Ramos (cell line): ENCODE data around the gene TMEM225.
"Not testable (repeated sequence)": the region's sequence is repeated elsewhere in the genome, so short reads cannot be mapped to it uniquely, and the experiment has no call there.

ENCODE experiments used
- in situ Hi-C: fragments of 300-500 bp; cut with MboI; formaldehyde crosslinking; loops from one replicate; pipeline ENCODE4 v1.14.3; 2022; ENCODE audit warnings: low sequenced_read_pairs; ENCODE audit not compliant: unreplicated experiment

Gene TMEM225

DNA sequence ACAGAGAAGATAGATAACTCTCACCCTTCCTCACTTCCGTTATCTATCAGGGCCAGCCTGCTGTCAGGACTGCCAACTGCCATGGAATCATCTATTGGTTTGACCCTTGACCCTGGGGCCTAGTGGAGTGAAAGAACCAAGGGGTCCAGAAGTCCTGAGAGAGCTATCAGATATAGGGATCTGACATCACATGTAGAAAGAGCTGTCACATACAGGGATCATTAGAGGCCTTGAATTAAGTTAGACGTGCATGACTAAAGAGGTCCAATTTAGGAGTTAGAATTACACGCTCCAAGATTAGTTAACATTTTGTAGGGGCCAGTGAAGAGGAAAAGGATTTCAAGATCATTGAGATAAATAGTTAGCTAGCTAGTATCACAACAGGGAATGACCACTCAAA is at the start of gene TMEM225:
TSS of gene TMEM225 (minus strand) at position 101 of the 400 bp plus-strand sequence. CDS start 245 bp downstream, outside the sequence.
- in situ Hi-C loops, result no loop called here

DNA sequence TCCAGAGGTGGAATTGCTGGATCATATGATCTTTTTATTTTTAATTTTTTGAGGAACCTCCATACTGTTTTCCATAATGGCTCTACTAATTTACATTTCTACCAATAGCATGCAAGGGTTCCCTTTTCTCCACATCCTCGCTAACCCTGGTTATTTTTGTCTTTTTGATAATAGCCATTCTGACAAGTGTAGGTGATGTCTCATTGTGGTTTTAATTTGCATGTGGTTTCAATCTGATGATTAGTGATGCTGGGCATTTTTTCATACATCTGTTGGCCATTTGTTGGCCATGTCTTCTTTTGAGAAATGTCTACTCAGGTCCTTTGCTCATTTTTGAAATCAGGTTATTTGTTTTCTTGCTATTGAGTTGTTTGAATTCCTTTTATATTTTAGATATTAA is 38.6 kb upstream of the TMEM225 start:
- in situ Hi-C loops, result no loop called here

GRCh38 chr11:123920943-123921342 is 35.5 kb upstream of the TMEM225 start:
- in situ Hi-C loops, result no loop called here

DNA sequence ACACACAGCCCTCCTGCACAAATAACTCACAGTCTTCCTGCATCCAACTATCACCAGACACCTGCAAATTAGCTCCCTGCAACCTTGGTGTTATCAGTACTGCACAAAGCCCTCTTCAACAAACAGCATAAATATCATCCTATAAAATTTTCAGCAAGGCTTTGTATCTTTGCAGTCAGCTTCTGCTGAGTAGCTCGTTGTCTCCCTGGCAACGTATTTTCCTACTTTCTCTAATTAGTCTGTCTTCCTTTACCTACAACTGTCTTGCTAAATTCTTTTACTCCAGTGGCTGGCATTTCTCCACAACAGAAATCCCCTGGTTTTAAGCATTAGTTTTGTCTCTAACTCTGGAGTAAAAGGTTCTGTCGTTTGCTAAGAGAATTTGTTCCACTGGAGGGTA is 20.4 kb upstream of the TMEM225 start:
- in situ Hi-C loops, result no loop called here

GRCh38 chr11:123904932-123905331 is 19.5 kb upstream of the TMEM225 start:
- in situ Hi-C loops, result no loop called here

GRCh38 chr11:123903932-123904331 is 18.5 kb upstream of the TMEM225 start:
- in situ Hi-C loops, result no loop called here

- in situ Hi-C loops, result no loop called here
Observed at GRCh38 chr11:123901867-123902266, 16.4 kb upstream of the TMEM225 start, which contains the start of gene OR8D4. Gene OR8D4, plus strand, starts transcription at chr11:123902167. Its CDS starts 4,265 bp downstream, at chr11:123906432.

- in situ Hi-C loops, result no loop called here
Observed at GRCh38 chr11:123899792-123900191, 14.3 kb upstream of the TMEM225 start.

GRCh38 chr11:123892031-123892430 is 6.6 kb upstream of the TMEM225 start:
- in situ Hi-C loops, result no loop called here

GRCh38 chr11:123880912-123881311 is 4.6 kb downstream of the TMEM225 start:
- in situ Hi-C loops, result no loop called here

DNA sequence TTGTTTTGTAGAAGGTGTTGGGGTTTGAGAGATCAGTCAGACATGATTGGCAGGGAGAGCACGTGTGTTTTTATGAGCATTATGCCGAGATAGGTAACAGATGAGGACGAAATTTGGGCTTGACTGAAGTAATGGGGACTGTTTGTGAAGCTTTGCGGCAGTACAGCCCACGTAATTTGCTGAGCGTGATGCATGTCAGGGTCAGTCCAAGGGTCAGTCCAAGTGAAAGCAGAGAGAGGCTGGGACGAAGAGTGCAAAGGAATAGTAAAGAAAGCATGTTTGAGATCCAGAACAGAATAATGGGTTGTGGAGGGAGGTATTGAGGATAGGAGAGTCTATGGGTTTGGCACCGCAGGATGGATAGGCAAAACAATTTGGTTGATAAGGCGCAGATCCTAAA is 17.7 kb downstream of the TMEM225 start:
- in situ Hi-C loops, result not testable (repeated sequence)

DNA sequence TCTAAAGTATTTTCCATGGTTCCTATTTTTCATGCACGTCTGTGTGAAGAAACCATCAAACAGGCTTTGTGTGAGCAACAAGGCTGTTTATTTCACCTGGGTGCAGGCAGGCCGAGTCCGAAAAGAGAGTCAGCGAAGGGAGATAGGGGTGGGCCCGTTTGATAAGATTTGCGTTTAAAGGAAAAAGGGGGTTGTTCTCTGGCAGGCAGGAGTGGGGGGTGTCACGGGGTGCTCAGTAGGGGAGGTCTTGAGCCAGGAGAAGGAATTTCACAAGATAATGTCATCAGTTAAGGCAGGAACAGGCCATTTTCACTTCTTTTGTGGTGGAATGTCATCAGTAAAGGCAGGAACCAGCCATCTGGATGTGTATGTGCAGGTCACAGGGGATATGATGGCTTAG is 20.2 kb downstream of the TMEM225 start:
- in situ Hi-C loops, result not testable (repeated sequence)

DNA sequence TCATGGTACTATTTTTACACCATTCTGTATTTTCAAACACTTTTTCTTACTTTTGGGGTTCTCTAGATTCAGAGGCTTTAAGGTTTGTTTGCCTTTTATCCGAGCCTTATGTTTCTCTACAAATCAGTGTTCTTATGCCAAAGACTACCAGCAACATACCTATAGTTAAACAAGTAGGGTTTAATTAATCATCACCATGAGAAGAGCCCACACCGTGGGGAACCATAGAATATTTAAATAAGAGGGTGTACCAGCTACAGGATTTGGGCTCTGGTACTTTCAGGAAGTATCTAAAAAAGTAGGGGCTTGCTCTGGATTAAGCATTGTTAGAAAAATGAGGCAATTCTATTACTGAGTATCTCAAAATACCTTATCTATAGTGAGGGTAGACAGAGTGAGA is 25.7 kb downstream of the TMEM225 start:
- in situ Hi-C loops, result no loop called here

DNA sequence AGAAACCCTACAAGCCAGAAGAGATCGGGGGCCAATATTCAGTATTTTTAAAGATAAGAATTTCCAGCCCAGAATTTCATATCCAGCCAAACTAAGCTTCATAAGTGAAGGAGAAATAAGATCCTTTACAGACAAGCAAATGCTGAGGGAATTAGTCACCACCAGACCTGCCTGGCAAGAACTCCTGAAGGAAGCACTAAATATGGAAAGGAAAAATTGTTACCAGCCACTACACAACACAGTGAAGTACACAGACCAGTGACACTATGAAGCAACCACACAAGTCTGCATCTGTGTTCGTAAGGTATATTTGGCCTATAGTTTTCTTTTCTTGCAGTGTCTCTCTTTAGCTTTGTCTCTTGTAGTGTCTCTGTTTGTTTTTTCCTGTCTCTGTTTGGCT is 29.0 kb downstream of the TMEM225 start:
- in situ Hi-C loops, result no loop called here

DNA sequence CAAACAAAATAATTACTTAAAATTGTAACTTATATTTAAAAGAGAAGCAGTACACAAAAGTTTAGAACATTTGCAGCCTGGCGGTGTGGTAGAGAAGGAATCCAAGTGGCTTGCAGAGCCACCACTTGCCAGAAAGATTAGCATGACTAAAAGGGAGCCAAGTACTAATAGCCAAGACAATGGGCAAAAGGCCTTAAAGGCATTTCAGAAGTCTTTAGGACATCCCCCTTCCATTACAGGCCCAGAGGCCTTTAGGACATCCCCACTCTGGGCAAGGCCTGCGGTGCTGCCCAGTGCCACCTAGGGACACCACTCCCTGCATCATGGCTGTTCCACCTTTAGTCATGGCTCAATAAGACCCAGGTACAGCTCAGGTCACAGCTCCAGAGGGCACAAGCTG is 32.4 kb downstream of the TMEM225 start:
- in situ Hi-C loops, result no loop called here

GRCh38 chr11:123852321-123852720 is 33.1 kb downstream of the TMEM225 start:
- in situ Hi-C loops, result no loop called here

GRCh38 chr11:123851110-123851509 is 34.4 kb downstream of the TMEM225 start:
- in situ Hi-C loops, result no loop called here

- in situ Hi-C loops, result no loop called here
Observed at GRCh38 chr11:123841174-123841573, 44.3 kb downstream of the TMEM225 start.

- in situ Hi-C loops, result no loop called here
Observed at GRCh38 chr11:123839131-123839530, 46.3 kb downstream of the TMEM225 start.

DNA sequence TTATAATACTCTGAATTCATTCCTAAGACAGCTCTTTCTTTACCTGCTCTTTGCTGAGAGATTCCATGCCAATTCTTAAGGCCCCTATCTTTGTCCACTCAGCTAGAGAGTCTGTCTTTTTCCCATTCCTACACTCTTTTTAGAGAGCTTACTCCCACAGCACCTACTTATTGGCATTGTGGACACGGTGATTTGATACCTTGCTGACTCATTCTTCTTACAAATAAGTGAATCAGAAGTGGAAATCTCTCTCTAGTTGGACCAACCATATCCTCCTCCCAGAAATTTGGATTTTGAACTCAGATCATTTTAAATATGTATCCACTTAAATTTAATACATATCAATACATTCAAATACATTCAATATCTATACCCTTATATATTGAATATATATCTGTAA is 46.8 kb downstream of the TMEM225 start:
- in situ Hi-C loops, result no loop called here

- in situ Hi-C loops, result no loop called here
Observed at GRCh38 chr11:123838199-123838598, 47.3 kb downstream of the TMEM225 start.

GRCh38 chr11:123833095-123833494 is 52.4 kb downstream of the TMEM225 start:
- in situ Hi-C loops, result no loop called here
